CD4-positive, alpha-beta T cell (primary cell): ENCODE results near the gene ACTL10. TPM values are rescaled to one million over a fixed set of nuclear protein-coding genes. Genes with fewer than 3 reads are reported as not detected.

Source experiments
- ATAC-seq: fragments of 200-7000 bp; cut with Tn5 transposase; one replicate; pipeline ENCODE4 v1.10.0; 2022; ENCODE audit warnings: mild to moderate bottlenecking; ENCODE audit not compliant: poor library complexity
- CTCF ChIA-PET: fragments of 350-600 bp; sonication (Branson Sonifier 250); formaldehyde crosslinking; loops from one replicate; lab custom pipeline; 2021; ENCODE audit warnings: antibody characterized with exemption, inconsistent platforms; lab: Charles Lee
- POLR2A ChIA-PET: fragments of 350-600 bp; sonication (Branson Sonifier 250); formaldehyde crosslinking; loops from one replicate; lab custom pipeline; 2021; ENCODE audit warnings: antibody characterized with exemption, inconsistent platforms; lab: Charles Lee
- DNase-seq, 14 experiments: peaks; one replicate each; pipeline ENCODE4 v3.0.0-alpha.2; 2013 to 2020; ENCODE audit warnings: mixed read lengths in 2 of 14
- H3K27ac ChIP-seq, 2 donors: one replicate each; pipeline versions ENCODE4 v1.5.1 to v1.7.0; 2013; ENCODE audit warnings: low read length in 2 of 2, low read depth in 1 of 2, mild to moderate bottlenecking in 1 of 2
- H3K27me3 ChIP-seq, 2 experiments: 1 replicate in 1 of 2; 2 replicates in 1 of 2; pipeline versions ENCODE4 v1.6.1 to v1.7.0; 2013; ENCODE audit warnings: low read length in 2 of 2, control low read depth in 1 of 2, mild to moderate bottlenecking in 1 of 2, moderate library complexity in 1 of 2; ENCODE audit not compliant: insufficient read depth in 2 of 2, control insufficient read depth in 1 of 2
- H3K36me3 ChIP-seq: one replicate; pipeline ENCODE4 v1.6.1; 2013; ENCODE audit warnings: low read length, control low read depth; ENCODE audit not compliant: insufficient read depth
- H3K4me1 ChIP-seq: one replicate; pipeline ENCODE4 v1.6.1; 2013; ENCODE audit warnings: low read length, control low read depth; ENCODE audit not compliant: insufficient read depth
- H3K4me3 ChIP-seq: one replicate; pipeline ENCODE4 v1.5.1; 2013; ENCODE audit warnings: mild to moderate bottlenecking, low read length, moderate library complexity
- H3K9me3 ChIP-seq, 2 experiments: 1 replicate in 1 of 2; 2 replicates in 1 of 2; pipeline versions ENCODE4 v1.6.1 to v1.7.0; 2013; ENCODE audit warnings: low read length in 2 of 2, mild to moderate bottlenecking in 2 of 2, control low read depth in 1 of 2, moderate library complexity in 1 of 2; ENCODE audit not compliant: control insufficient read depth in 1 of 2, insufficient read depth in 1 of 2
- H3K27ac Mint-ChIP-seq: one replicate; pipeline ENCODE4 v1.8.0; 2020; ENCODE audit warnings: mixed read lengths
- H3K27me3 Mint-ChIP-seq: one replicate; pipeline ENCODE4 v1.8.0; 2021; ENCODE audit warnings: mixed read lengths
- H3K36me3 Mint-ChIP-seq: one replicate; pipeline ENCODE4 v1.8.0; 2021; ENCODE audit warnings: low read depth, mixed read lengths
- H3K4me1 Mint-ChIP-seq: one replicate; pipeline ENCODE4 v1.8.0; 2021; ENCODE audit warnings: low read depth, mixed read lengths
- H3K4me3 Mint-ChIP-seq: one replicate; pipeline ENCODE4 v1.8.0; 2020; ENCODE audit warnings: mild to moderate bottlenecking, mixed read lengths
- H3K9me3 Mint-ChIP-seq: one replicate; pipeline ENCODE4 v1.8.0; 2020; ENCODE audit warnings: mixed read lengths
- intact Hi-C, 2 experiments: fragments of 100-400 bp; cut with DNase I in 1 of 2; cut with micrococcal nuclease in 1 of 2; formaldehyde crosslinking; loops; one replicate each; pipeline versions ENCODE4 v1.15.1 to v1.9.0; 2023 to 2025; cut with DNase I, micrococcal nuclease
- total RNA-seq, 174 experiments: library from RNA in 2 of 174; stranded (reverse) in 2 of 174; gene quantifications; one replicate each; pipeline ENCODE4 v1.2.3 and lab custom pipeline; 2021 to 2026
- TF ChIP-seq, protein P1 (sequence below): fragments of 200-600 bp; IDR thresholded peaks from one replicate; pipeline ENCODE4 v1.8.0; 2022; ENCODE audit warnings: antibody characterized with exemption, mild to moderate bottlenecking

The ACTL10 gene
- total RNA-seq, 2 experiments from 2014 or later: 0.28 to 0.55 TPM

DNA sequence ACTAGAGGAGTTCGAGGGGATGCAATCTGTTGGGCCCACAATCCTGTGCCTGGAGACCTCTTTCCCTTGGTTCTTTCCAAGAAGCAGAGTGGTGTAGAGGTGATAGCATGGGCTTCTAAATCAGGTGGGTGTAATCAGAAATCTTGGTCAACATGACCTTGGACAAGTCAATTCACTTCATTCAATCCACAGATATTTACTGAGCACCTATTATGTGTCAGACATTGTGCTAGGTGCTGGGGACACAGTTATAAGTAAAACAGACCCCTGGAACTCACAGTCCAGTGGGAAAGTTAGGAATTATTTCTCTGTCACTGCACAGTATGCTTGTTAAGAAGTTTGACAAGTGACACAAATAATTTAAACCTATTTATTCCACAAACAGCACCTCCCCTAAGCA, 22.8 kb downstream of the ACTL10 start:
- Mint-ChIP-seq H3K4me1 (peaks cover 42% of the 10 kb centered on the region), H3K27ac (peak overlapping the region; percentile 82), H3K9me3 (no peaks in the 10 kb centered on the region), H3K36me3 (no peaks in the 10 kb centered on the region), H3K4me3 (no peak overlapping the region), H3K27me3 (no peaks in the 10 kb centered on the region)
- Histone ChIP-seq H3K27ac (no peak overlapping the region), H3K27me3 (no peaks in the 10 kb centered on the region), H3K36me3 (no peaks in the 10 kb centered on the region), H3K9me3 (no peaks in the 10 kb centered on the region), H3K4me1 (peaks cover 42% of the 10 kb centered on the region), H3K4me3 (no peak overlapping the region)
- ChIA-PET POLR2A (interaction anchor here (0.7 to 2.5 kb wide), 6 partner anchors 11 to 85 kb away, joined by 3 to 19 read pairs (median 3); partner anchors contain the start of gene PXMP4), CTCF (interaction anchor here (1.5 to 1.8 kb wide), 2 partner anchors 22 to 43 kb away, joined by 6 to 7 read pairs; no protein-coding TSS in a partner anchor)
- TF ChIP-seq, protein P1, sequence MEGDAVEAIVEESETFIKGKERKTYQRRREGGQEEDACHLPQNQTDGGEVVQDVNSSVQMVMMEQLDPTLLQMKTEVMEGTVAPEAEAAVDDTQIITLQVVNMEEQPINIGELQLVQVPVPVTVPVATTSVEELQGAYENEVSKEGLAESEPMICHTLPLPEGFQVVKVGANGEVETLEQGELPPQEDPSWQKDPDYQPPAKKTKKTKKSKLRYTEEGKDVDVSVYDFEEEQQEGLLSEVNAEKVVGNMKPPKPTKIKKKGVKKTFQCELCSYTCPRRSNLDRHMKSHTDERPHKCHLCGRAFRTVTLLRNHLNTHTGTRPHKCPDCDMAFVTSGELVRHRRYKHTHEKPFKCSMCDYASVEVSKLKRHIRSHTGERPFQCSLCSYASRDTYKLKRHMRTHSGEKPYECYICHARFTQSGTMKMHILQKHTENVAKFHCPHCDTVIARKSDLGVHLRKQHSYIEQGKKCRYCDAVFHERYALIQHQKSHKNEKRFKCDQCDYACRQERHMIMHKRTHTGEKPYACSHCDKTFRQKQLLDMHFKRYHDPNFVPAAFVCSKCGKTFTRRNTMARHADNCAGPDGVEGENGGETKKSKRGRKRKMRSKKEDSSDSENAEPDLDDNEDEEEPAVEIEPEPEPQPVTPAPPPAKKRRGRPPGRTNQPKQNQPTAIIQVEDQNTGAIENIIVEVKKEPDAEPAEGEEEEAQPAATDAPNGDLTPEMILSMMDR: no peak
- no peak for ATAC-seq
- no peak for DNase-seq
- intact Hi-C loops: loop anchor here in 1 of 2 experiments (5.0 to 10.0 kb wide), 2 partner anchors 305 to 423 kb away; partner anchors contain the start of genes EIF2S2 and RALY

DNA sequence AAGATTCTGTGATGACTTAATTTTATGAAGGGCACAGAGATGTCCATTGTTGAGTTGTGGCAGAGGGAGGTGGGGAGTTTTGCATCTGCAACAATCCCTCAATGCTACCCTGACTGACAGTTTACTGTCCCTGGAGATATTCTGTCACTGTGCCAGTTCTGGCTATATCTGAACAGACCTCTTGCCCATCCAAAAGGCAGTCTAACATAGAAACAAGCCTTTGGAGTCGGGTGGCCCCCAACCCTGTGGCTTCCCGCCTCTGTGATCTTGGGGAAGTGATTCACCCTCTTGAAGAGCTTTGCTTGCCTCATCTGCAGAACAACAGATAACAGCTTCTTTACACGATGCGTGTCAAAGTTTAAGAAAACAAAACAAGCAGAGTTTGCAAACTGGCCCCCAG, 23.2 kb downstream of the ACTL10 start:
- no peak overlapping the region for H3K27ac ChIP-seq

DNA sequence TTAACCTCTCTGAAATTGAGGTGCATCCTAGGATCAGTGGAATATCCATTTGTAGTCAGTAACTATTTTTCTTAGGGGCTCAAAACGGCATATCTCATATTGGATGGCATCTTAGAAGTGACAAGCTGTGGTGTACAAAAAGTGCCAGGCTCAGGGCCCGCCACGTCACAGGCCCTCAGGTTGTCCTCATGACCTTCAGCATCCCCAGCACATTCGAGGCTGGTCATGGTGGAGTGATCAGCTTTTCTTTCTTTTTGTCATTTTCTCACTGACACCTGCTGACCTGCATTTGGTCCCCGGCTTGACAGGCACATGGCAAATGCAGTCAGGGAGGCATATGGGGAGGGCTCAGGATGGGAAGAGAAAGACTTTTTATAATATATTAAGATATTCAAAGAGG, 26.5 kb downstream of the ACTL10 start:
- Mint-ChIP-seq H3K9me3 (no peaks in the 10 kb centered on the region), H3K4me3 (no peak overlapping the region), H3K27me3 (no peaks in the 10 kb centered on the region), H3K36me3 (no peaks in the 10 kb centered on the region), H3K27ac (no peak overlapping the region), H3K4me1 (peaks cover 19% of the 10 kb centered on the region)
- intact Hi-C loops: no loop called here
- DNase-seq (no peak), ATAC-seq (no peak)
- peaks cover 0 to 4% of the 10 kb centered on the region in 2 experiments for H3K9me3 ChIP-seq
- no peak overlapping the region for H3K27ac ChIP-seq
- ChIA-PET POLR2A (interaction anchor here (1.0 kb wide), 2 partner anchors 27 to 39 kb away, joined by 3 to 6 read pairs; partner anchors contain the start of genes PXMP4 and ZNF341), CTCF (no interaction called here)
- H3K36me3 ChIP-seq: no peaks in the 10 kb centered on the region
- H3K27me3 ChIP-seq: no peaks in the 10 kb centered on the region
- no peak overlapping the region for H3K4me3 ChIP-seq
- TF ChIP-seq, protein P1: no peak
- peaks cover 23% of the 10 kb centered on the region for H3K4me1 ChIP-seq

More for the DNA sequence above, 23.2 kb downstream of the ACTL10 start:
- Histone ChIP-seq H3K27me3 (no peaks in the 10 kb centered on the region), H3K36me3 (no peaks in the 10 kb centered on the region), H3K4me3 (no peak overlapping the region), H3K9me3 (no peaks in the 10 kb centered on the region), H3K4me1 (peaks cover 37% of the 10 kb centered on the region)
- H3K27ac Mint-ChIP-seq: peak overlapping the region; percentile 82
- H3K9me3 Mint-ChIP-seq: no peaks in the 10 kb centered on the region
- intact Hi-C loops: loop anchor here in 1 of 2 experiments (5.0 to 10.0 kb wide), 2 partner anchors 305 to 422 kb away; partner anchors contain the start of genes EIF2S2 and RALY
- TF ChIP-seq, protein P1: no peak
- ATAC-seq (peak; percentile 27), DNase-seq (peak in 13 of 14 experiments; percentile 44 to 78 (median 59))
- ChIA-PET CTCF (interaction anchor here (0.9 to 1.8 kb wide), 3 partner anchors 22 to 42 kb away, joined by 3 to 7 read pairs (median 6); no protein-coding TSS in a partner anchor), POLR2A (interaction anchor here (0.7 to 2.5 kb wide), 7 partner anchors 21 to 1247 kb away, joined by 3 to 19 read pairs (median 4); partner anchors contain the start of gene PXMP4)
- no peaks in the 10 kb centered on the region for H3K36me3 Mint-ChIP-seq
- no peaks in the 10 kb centered on the region for H3K27me3 Mint-ChIP-seq
- H3K4me1 Mint-ChIP-seq: peaks cover 38% of the 10 kb centered on the region
- H3K4me3 Mint-ChIP-seq: peak overlapping the region; percentile 75
